ENCODE data around the gene SPATS2.

The SPATS2 gene

DNA sequence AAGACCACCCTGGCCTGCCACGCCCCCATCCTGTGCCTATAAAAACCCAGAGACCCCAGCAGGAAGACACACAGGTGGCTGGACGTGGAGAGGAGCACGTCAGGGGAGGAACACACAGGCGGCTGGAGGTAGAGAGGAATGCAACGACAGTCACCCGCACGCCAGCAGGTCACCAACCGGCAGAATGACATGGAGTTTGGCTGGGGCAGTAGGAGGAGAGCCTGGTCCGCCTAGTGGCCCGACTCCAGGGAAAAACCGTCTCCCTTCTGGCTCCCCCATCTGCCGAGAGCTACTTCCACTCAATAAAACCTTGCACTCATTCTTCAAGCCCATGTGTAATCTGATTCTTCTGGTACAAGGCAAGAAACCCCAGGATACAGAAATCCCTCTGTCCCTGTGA, 108.8 kb downstream of the SPATS2 start:
- H3K4me1 Mint-ChIP-seq = peaks cover 7% of the 10 kb centered on the region
- peaks cover 2% of the 10 kb centered on the region for H3K36me3 Mint-ChIP-seq (ENCODE audit: low read depth)
- no peaks in the 10 kb centered on the region for H3K9me3 Mint-ChIP-seq
- H3K4me3 Mint-ChIP-seq = no peak overlapping the region
- H3K27ac Mint-ChIP-seq = no peak overlapping the region
- H3K27me3 Mint-ChIP-seq = no peaks in the 10 kb centered on the region
- DNase-seq (no peak), ATAC-seq (no peak)

DNA sequence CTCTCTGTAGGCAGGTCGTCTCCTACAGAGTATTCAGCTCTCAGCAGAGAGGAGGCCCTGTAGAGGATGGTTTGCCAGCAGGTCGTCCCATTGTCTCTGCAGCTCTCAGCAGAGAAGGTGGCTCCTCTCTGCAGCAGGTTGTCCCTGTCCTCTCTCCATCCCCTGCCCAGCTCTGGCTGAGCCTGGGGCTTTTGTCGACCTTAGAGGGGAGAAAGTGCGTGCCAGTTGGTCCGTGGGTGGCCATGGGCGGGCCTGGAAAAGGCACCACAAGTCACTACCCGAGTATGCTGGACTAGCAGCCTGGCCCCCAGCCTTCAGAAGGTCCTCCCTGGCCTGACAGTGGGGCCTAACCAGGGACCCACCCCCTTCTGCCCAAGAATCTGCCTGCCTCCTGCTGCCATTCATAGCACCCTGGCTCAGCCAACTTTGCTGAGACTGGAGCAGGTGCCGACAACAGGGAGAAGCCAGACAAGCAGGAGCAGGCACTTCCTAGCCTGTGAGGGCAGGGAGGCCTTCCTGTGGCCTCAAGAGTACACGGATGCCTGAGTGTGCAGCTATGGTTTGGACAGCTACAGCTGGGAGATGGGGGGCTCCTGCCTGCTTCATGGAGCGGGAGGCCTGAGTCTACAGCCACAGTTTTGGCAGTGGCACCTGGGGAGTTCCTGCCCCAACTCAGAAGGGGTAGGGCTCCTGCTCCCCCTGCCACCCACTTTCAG, 111.8 kb downstream of the SPATS2 start:
- H3K4me1 Mint-ChIP-seq = peaks cover 7% of the 10 kb centered on the region
- no peak overlapping the region for H3K4me3 Mint-ChIP-seq
- DNase-seq (no peak), ATAC-seq (no peak)
- peaks cover 2% of the 10 kb centered on the region for H3K36me3 Mint-ChIP-seq (ENCODE audit: low read depth)
- no peaks in the 10 kb centered on the region for H3K9me3 Mint-ChIP-seq
- H3K27ac Mint-ChIP-seq = no peak overlapping the region
- no peaks in the 10 kb centered on the region for H3K27me3 Mint-ChIP-seq

DNA sequence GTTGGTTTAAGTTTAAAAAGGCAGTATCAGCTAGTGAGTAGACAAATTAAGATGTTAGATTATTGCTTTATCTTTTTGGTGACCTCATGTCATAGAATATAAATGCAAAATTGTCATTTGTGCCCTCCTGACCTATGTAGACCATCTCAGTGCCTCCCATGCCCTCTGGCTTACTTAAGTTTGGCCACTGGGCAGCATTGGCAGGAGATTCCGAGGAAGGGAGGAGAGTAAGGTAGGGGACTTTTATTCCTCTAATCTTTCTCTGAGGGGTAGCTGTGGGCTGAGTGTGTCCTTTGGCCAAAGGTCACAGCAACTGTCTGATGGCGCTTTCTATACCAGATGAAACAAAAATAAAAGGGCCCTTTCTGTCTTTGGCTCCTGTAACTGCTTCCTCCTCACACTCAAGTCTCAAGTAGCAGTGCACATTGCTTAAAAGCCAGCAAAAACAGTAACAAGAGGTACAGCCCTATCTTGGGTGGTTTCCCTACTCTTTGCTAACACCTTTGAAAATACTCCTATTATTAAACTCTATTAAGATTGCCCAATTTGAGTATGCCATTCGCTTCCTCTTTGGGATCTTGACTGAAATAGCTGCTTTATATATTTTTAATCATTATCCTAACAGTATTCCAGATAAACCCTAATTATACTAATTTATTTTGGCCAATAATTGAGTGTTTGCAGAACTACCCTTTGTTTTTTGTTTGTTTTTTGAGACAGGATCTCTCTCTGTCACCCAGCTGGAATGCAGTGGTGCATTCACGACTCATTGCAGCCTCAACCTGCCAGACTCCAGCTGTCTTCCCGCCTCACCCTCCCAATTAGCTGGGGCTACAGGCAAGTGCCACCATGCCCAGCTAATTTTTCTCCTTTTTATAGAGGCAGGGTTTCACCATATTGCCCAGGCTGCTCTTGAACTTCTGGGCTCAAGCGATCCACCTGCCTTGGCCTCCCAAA, 115.1 kb downstream of the SPATS2 start:
- H3K4me3 Mint-ChIP-seq = no peak overlapping the region
- no peaks in the 10 kb centered on the region for H3K27me3 Mint-ChIP-seq
- no peaks in the 10 kb centered on the region for H3K36me3 Mint-ChIP-seq (ENCODE audit: low read depth)
- ATAC-seq (no peak), DNase-seq (no peak)
- no peaks in the 10 kb centered on the region for H3K9me3 Mint-ChIP-seq
- H3K4me1 Mint-ChIP-seq = peaks cover under 1% of the 10 kb centered on the region
- H3K27ac Mint-ChIP-seq = no peak overlapping the region

DNA sequence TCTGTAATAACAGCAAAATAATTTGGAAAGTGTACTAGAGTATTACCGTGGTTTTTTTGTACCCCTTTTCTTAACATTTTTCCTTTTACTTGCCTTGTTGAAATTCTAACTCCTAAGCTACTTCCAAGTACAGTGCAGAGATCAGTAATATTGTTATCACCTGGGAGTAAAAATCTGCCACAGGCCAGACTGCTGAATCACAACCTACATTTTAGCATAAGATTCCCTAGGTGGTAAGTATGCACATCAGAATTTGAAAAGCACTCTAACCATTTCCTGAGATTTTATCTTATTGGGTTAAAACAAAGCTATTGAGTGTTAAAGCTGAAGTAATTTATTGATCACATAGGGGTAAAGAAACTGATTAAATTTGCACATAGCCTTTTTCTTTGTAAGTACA, 116.4 kb downstream of the SPATS2 start:
- no peaks in the 10 kb centered on the region for H3K27me3 Mint-ChIP-seq
- H3K4me3 Mint-ChIP-seq = no peak overlapping the region
- H3K9me3 Mint-ChIP-seq = no peaks in the 10 kb centered on the region
- no peaks in the 10 kb centered on the region for H3K36me3 Mint-ChIP-seq (ENCODE audit: low read depth)
- ATAC-seq (no peak), DNase-seq (no peak)
- no peak overlapping the region for H3K27ac Mint-ChIP-seq
- no peaks in the 10 kb centered on the region for H3K4me1 Mint-ChIP-seq

DNA sequence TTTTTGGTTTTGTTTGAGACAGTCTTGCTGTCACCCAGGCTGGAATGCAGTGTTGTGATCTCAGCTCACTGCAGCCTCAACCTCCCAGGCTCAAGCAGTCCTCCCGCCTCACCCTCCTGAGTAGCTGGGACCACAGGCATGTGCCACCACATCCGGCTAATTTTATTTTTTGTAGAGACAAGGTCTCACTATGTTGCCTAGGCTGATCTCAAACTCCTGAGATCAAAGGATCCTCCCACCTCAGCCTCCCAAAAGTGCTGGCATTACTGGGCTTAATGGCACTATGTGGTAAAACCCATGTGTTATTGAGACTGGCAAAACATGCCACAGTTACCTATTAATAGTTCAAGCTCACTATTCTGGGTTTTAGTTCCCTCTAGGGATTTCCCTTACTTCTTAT, 120.3 kb downstream of the SPATS2 start:
- Mint-ChIP-seq H3K4me1 (no peaks in the 10 kb centered on the region), H3K9me3 (no peaks in the 10 kb centered on the region), H3K27ac (no peak overlapping the region), H3K27me3 (no peaks in the 10 kb centered on the region), H3K36me3 (ENCODE audit: low read depth) (no peaks in the 10 kb centered on the region), H3K4me3 (no peak overlapping the region)
- ATAC-seq (no peak), DNase-seq (no peak)

DNA sequence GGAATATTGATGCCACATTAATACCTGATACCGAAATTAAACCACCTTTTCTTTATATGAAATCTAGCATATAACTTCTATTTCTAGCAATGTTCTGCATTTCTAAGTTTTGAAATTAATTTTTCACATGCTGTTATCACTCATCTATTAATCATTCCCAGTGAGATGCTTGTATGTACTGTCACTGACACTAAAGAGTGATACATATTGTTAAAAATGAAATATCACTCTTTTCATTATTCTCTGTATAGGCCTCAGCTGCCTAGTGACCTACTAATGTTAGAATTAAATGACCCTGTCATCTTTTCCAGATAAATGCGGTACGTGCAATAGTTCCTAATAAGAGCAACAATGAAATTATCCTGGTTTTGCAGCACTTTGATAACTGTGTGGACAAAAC, 121.9 kb downstream of the SPATS2 start:
- no peaks in the 10 kb centered on the region for H3K9me3 Mint-ChIP-seq
- no peak for ATAC-seq

DNA sequence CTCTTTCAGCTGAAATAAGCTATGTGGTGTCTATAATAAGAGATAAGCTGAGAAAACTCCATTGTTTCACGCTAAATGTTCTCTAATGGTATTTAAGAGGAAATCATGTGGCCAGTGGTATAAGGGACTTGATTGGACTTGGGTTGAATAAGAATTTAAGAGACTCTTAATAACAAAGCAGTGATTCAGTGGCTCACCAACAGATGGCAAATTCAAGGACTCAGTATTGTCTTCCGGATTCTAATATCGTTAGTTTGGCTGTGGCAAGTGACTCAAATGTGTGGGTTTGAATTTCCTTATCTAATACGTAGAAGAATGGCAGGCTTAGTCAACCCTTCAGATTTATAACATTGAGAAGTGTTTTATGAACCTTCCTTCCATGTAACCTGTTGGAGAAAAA, 122.5 kb downstream of the SPATS2 start:
- ATAC-seq (no peak), DNase-seq (no peak)
- Mint-ChIP-seq H3K4me1 (no peaks in the 10 kb centered on the region), H3K27me3 (no peaks in the 10 kb centered on the region), H3K4me3 (no peak overlapping the region), H3K27ac (no peak overlapping the region), H3K36me3 (ENCODE audit: low read depth) (peaks cover under 1% of the 10 kb centered on the region), H3K9me3 (no peaks in the 10 kb centered on the region)

More for the DNA sequence above, 121.9 kb downstream of the SPATS2 start:
- H3K4me1 Mint-ChIP-seq = no peaks in the 10 kb centered on the region
- H3K27me3 Mint-ChIP-seq = no peaks in the 10 kb centered on the region
- no peak overlapping the region for H3K4me3 Mint-ChIP-seq
- DNase-seq = no peak
- no peaks in the 10 kb centered on the region for H3K36me3 Mint-ChIP-seq (ENCODE audit: low read depth)
- H3K27ac Mint-ChIP-seq = no peak overlapping the region

DNA sequence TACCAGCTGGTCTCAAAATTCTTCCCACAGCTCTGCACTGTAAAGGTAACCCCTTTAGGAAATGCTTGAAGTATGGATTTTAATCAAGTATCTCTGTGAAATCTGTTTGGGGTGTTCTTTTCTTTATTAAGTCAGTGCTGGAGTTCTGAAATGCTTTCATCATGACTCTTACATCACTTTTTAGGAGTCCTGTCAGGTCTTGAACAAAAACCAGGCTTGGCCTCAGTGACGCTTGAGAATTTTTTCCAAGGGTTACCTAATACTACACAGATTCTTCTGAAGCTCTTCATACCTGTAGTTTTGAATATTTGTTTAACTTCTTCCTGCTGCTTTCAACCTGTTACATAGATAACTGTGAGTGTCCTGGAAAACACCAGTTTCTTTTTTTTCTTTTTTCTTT, 124.6 kb downstream of the SPATS2 start:
- peaks cover 4% of the 10 kb centered on the region for H3K36me3 Mint-ChIP-seq (ENCODE audit: low read depth)
- no peaks in the 10 kb centered on the region for H3K4me1 Mint-ChIP-seq
- H3K27ac Mint-ChIP-seq = no peak overlapping the region
- no peaks in the 10 kb centered on the region for H3K27me3 Mint-ChIP-seq
- ATAC-seq (no peak), DNase-seq (no peak)
- H3K9me3 Mint-ChIP-seq = no peaks in the 10 kb centered on the region
- H3K4me3 Mint-ChIP-seq = no peak overlapping the region

DNA sequence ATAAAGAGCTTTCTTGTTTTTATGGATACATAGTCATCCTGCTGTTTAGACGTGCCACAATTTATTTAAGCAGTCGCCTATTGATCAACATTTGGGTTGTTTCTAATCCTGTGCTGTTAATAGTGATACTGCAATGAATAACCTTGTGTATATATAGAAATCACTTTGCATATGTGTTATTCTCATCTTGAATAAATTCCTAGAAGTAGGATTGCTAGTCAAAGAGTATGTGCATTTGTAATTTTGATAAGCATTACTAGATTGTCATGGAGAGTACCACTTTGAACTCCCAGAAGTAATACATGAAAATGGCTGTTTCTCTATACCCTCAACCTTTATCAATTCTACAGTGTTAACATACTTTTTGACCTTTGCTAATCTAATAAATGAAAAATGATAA, 126.6 kb downstream of the SPATS2 start:
- peaks cover 4% of the 10 kb centered on the region for H3K36me3 Mint-ChIP-seq (ENCODE audit: low read depth)
- DNase-seq = no peak
- H3K9me3 Mint-ChIP-seq = no peaks in the 10 kb centered on the region

DNA sequence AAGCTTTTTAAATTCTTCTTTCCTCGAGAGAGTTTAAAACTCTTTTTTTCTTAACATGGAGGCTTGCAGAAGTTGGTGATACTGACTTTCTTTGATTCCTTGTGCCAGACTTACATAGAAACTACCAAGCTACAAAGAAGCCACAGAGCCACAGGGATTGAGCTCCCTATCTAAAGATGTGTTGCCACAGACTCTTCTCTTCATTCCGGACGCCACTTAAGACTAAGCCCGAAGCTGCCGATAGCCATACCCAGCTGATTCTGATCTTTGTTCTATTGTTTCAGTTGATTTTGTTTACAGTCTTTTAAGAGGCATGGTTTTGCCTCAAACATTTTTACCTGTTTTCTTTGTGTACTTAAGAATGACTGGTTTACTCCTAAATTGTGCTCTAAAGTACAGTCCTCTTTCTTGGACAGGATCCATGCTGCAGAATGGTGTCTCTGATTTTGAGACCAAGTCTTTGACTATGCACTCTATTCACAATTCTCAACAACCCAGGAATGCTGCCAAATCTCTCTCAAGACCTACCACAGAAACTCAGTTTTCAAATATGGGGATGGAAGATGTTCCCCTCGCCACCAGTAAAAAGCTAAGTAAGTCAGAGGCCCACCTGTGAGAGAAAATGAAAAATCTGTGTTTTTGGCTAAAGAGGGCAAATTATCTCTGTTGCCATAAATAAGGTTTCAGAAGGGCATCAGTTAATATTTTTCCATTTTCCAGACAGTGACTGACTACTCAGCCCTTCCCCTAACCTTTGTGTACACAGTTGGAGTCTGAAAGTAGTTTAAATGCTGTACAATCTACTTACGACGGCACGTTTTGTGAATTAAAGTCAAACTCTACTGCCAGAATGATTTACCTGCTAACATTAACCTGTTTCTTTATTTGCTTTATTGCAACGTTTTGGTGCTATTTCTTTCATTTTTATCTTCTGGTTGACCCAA, 129.4 kb downstream of the SPATS2 start:
- H3K27me3 Mint-ChIP-seq = no peaks in the 10 kb centered on the region
- H3K27ac Mint-ChIP-seq = no peak overlapping the region
- no peaks in the 10 kb centered on the region for H3K9me3 Mint-ChIP-seq
- H3K4me3 Mint-ChIP-seq = no peak overlapping the region
- no peak for ATAC-seq
- peaks cover 7% of the 10 kb centered on the region for H3K36me3 Mint-ChIP-seq (ENCODE audit: low read depth)
- peaks cover 4% of the 10 kb centered on the region for H3K4me1 Mint-ChIP-seq
- DNase-seq = no peak

More for the DNA sequence above, 126.6 kb downstream of the SPATS2 start:
- H3K27me3 Mint-ChIP-seq = no peaks in the 10 kb centered on the region
- no peak overlapping the region for H3K4me3 Mint-ChIP-seq
- ATAC-seq = no peak
- no peak overlapping the region for H3K27ac Mint-ChIP-seq
- H3K4me1 Mint-ChIP-seq = no peaks in the 10 kb centered on the region

DNA sequence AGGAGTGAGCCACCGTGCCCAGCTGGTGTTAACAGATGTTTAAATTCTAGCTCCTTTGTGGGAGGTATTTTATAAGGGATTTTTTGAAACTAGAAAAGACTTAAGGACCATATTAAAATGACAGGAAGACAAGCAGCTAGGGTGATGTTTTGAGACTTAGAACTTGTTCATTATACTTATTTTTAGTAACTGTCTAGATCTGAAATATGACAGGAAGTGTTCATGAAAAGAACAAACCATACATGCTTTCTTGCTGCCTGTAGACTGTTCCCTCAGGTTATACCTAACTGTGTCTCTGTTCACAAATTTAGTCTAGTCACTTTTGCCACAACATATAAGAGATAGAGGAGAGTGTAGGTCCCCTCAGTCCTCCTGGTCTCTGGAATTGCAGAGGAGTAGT, 134.6 kb downstream of the SPATS2 start:
- no peaks in the 10 kb centered on the region for H3K27me3 Mint-ChIP-seq
- no peak for DNase-seq
- H3K4me1 Mint-ChIP-seq = peaks cover 8% of the 10 kb centered on the region
- H3K27ac Mint-ChIP-seq = no peak overlapping the region
- no peak for ATAC-seq
- no peak overlapping the region for H3K4me3 Mint-ChIP-seq
- no peaks in the 10 kb centered on the region for H3K9me3 Mint-ChIP-seq
- peaks cover 5% of the 10 kb centered on the region for H3K36me3 Mint-ChIP-seq (ENCODE audit: low read depth)

DNA sequence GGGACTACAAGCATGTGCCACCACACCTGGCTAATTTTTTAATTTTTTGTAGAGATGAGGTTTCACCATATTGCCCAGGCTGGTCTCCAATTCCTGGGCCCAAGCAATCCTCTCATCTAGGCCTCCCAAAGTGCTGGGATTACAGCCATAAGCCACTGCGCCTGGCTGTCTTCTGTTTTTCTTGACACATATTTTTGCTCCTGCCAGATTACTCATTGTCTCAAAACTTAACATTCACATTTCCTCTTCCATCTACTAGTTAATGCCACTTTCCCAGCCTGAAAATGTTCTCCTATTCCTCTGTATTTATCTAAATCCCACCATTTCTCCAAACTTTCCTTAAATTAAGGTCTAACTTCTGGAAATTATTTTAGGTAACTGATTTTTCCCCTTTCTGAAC, 135.3 kb downstream of the SPATS2 start:
- no peak overlapping the region for H3K27ac Mint-ChIP-seq
- H3K36me3 Mint-ChIP-seq (ENCODE audit: low read depth) = peaks cover 5% of the 10 kb centered on the region
- ATAC-seq (no peak), DNase-seq (no peak)
- no peak overlapping the region for H3K4me3 Mint-ChIP-seq
- no peaks in the 10 kb centered on the region for H3K27me3 Mint-ChIP-seq
- no peaks in the 10 kb centered on the region for H3K9me3 Mint-ChIP-seq
- peaks cover 8% of the 10 kb centered on the region for H3K4me1 Mint-ChIP-seq

DNA sequence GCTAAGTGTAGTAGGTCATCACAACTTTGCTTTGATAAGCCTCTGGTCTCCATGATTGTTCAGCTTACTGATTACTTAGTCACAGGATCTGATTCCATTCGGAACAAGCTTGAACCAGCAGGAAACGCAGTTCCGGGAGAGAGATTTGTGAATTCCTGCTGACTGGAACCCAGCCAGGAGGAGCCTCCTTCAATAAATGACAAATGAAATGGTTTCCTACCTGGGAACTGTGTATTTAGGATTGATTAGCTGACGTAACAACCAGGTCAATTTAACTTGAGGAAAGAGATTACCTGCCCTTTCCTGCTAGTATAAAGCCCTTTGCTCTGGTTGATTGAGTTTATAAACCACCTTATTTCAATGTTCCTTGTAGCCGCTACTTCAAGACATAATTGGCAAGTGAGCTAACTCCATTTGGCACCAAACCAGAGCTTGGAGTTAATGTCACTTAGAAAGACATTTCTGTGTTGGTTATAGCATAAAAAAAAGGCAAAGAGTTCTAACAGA, 136.5 kb downstream of the SPATS2 start:
- H3K4me3 Mint-ChIP-seq = no peak overlapping the region

DNA sequence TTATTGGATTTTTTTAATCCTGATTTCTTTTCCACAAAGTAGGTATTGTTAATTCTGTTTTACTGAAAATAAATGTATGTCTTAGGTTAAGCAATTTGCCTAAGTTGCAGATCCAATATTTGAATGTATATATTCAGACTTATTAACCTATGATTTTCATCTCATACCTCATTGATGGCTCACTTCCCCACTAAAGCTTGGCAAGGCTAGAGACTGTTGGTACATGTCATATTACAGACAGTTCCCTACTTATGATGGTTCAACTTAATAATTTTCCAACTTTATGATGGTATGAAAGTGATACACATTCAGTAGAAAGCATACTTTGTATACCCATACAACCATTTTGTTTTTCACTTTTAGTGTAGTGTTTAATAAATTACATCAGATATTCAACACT, 138.4 kb downstream of the SPATS2 start:
- no peak overlapping the region for H3K27ac Mint-ChIP-seq
- ATAC-seq = no peak
- peaks cover 2% of the 10 kb centered on the region for H3K36me3 Mint-ChIP-seq (ENCODE audit: low read depth)
- H3K9me3 Mint-ChIP-seq = no peaks in the 10 kb centered on the region
- DNase-seq = no peak
- peaks cover 8% of the 10 kb centered on the region for H3K4me1 Mint-ChIP-seq
- no peak overlapping the region for H3K4me3 Mint-ChIP-seq
- no peaks in the 10 kb centered on the region for H3K27me3 Mint-ChIP-seq

More for the DNA sequence above, 136.5 kb downstream of the SPATS2 start:
- Mint-ChIP-seq H3K27ac (no peak overlapping the region), H3K36me3 (ENCODE audit: low read depth) (peaks cover 5% of the 10 kb centered on the region), H3K4me1 (peaks cover 8% of the 10 kb centered on the region), H3K27me3 (no peaks in the 10 kb centered on the region), H3K9me3 (no peaks in the 10 kb centered on the region)
- ATAC-seq (no peak), DNase-seq (no peak)

Measured in activated naive CD8-positive, alpha-beta T cell treated with anti-CD3 and anti-CD28 coated beads, Interleukin-2, amount 50 U/mL, for 24 hours (primary cell).